Effector CD4-positive, alpha-beta T cell (primary cell): ENCODE results near the gene LAMA5. TPM values are rescaled to one million over a fixed set of nuclear protein-coding genes. Genes with fewer than 3 reads are reported as not detected.

Source experiments
- DNase-seq: peaks from one replicate; pipeline ENCODE4 v3.0.0-alpha.2; 2020
- total RNA-seq: gene quantifications from one replicate; lab custom pipeline; 2026; lab: John Stamatoyannopoulos, UW

LAMA5 gene, protein sequence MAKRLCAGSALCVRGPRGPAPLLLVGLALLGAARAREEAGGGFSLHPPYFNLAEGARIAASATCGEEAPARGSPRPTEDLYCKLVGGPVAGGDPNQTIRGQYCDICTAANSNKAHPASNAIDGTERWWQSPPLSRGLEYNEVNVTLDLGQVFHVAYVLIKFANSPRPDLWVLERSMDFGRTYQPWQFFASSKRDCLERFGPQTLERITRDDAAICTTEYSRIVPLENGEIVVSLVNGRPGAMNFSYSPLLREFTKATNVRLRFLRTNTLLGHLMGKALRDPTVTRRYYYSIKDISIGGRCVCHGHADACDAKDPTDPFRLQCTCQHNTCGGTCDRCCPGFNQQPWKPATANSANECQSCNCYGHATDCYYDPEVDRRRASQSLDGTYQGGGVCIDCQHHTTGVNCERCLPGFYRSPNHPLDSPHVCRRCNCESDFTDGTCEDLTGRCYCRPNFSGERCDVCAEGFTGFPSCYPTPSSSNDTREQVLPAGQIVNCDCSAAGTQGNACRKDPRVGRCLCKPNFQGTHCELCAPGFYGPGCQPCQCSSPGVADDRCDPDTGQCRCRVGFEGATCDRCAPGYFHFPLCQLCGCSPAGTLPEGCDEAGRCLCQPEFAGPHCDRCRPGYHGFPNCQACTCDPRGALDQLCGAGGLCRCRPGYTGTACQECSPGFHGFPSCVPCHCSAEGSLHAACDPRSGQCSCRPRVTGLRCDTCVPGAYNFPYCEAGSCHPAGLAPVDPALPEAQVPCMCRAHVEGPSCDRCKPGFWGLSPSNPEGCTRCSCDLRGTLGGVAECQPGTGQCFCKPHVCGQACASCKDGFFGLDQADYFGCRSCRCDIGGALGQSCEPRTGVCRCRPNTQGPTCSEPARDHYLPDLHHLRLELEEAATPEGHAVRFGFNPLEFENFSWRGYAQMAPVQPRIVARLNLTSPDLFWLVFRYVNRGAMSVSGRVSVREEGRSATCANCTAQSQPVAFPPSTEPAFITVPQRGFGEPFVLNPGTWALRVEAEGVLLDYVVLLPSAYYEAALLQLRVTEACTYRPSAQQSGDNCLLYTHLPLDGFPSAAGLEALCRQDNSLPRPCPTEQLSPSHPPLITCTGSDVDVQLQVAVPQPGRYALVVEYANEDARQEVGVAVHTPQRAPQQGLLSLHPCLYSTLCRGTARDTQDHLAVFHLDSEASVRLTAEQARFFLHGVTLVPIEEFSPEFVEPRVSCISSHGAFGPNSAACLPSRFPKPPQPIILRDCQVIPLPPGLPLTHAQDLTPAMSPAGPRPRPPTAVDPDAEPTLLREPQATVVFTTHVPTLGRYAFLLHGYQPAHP (N-terminal part only)
- not detected for total RNA-seq

DNA sequence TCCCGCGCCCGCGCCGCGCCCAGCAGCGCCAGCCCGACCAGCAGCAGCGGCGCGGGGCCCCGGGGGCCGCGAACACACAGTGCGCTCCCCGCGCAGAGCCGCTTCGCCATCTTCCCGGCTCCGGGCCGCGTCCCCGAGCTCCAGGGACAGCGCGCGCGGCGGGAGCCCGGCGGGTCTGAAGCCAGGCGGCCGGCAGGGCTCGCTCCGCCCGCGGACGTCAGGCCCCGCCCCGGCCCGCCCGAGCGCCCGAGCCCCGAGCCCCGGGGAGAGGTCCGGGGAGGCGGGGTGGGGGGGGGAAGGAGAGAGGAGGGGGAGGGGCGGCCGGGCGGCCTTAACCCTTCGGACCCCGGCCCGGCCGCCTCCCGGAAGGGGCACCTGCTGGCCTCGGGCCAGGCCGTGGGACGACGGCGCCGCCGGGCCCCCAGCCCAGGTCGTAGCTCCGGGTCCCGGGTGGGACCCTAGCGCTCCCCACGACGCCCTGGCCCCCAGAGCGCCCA lies at the start of gene LAMA5:
Gene LAMA5, minus strand, starts transcription at position 177 of the 497 bp plus-strand sequence. Its CDS starts 67 bp downstream, at position 110.
- no peak for DNase-seq

DNA sequence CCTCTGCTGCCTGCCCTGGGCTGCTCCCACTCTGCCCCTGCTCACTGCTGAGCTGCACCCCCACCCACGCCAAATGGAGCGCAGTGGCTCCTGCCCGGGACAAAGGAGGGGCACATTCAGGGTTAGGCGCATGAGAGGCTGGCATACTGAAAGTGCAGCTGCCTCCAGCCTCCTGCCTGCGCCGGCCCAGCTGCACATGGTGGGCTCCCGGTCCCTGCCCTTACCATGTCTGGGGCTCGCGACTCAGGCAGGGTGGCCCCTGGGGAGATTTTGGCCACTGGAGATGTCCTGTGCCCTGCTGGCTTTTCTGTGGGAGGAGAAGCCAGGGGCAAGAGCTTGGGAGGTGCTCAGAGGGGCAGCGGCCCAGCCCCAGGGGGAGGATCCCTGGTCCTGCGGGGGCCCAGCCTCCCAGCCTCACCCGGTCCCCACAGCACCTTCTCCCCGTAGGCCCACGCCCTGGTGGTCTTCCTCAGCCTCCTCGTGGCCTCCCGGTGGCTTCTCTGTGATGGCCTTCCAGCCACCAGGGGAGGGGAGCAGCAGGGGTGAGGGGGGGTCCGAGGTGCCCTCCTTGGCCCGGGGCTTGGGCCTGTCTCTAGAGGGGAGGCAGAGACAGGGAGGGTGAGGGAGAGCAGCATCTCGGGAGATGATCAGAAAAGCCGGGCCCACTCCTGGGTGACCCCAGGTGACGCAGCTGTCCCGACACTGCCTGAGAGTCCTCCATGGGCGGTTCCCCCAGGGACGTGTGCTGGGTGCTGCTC lies 48.4 kb upstream of the LAMA5 start:
- no peak for DNase-seq

DNA sequence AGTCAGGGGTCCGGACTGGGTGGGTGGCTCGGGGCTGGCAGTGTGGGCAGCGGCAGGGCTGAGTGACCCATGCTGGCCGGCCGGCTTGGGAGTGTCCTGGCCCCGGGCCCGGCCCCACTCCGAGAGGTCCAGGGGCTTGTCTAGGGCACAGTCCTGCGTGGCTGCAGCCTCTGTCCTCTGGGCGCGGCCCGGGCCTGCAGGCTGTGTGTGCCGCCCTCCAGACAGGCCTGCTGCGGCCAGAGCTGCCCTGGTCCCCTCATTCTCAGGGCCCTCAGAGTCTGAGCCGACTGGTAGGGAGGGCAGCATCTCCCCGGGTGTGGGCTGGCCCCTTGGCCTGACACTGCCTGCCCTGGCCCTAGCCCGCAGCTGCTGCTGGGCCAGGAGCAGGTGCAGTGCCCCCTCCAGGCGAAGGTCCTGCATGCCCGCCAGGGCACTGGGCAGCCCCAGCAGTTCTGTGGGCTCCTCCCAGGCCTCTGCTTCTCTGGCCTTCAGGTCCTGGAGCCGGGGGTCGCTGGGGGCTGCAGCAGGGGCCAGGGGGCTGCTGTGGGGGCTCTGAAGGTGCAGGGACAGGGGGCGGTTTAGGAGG lies 46.9 kb upstream of the LAMA5 start:
- no peak for DNase-seq

DNA sequence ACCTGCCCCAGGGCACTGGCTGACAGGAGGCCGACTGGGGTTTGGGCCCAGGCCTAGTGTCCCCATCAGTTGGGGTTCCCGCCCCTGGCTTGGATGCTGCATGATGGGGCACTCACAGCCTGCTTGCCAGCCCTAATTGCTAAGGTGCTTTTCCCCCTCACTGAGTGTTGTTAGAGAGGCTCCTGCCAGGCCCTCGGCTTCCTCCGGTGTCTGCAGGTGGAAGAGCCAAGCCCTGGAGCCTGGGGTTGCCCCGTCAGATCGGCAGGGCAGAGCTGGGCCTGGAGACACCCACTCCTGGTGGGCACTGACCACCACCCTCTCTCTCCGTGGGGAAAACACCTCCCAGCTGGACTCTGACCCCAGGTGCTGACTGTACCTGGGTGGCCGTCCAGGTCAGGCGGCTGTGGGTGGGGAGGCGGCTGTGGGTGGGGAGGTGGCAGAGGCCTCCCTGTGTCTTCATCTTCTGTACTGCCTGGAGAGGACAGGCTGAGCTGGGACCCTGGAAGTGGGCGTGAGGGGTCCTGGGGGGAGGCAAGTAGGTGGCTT lies 46.0 kb upstream of the LAMA5 start:
- no peak for DNase-seq

DNA sequence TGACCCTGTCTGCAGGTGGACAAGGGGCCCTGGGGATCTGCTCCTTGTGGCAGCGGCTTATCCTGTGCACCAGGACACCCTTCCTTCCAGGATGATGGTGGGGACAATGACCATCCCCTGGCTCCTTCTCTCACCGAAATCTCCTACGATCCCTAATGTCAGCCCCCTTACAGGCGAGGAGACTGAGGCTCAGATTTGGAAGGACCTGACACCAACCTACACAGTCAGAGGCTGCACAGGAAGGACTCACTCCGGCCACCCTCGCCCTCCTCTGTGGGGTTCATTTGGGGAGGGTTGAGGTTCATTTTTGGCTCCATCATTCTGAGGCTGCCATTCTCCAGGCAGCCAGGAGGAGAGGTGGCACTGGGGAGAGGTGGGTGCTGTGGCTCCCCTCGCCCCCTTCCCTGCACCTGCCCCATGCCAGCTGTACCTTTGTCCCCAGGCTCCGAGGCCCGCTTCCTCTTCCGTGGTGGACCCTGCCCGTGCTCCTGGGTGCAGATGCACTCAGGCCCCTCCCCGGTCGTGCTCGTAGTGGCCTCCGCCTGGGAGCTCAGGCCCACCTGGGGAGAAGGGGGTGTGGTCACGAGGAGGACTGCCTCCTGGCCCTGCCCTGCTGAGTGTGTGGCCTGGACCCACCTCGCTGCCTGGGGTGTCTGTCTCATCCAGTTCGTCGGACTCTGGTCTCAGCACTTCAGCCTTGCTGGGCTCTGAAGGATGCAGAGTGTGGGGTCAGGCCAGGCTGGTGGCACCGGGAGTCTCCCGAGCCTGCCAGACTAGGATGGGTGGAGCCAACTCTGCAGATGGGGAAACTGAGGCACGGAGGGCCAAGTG lies 45.3 kb upstream of the LAMA5 start:
- no peak for DNase-seq

DNA sequence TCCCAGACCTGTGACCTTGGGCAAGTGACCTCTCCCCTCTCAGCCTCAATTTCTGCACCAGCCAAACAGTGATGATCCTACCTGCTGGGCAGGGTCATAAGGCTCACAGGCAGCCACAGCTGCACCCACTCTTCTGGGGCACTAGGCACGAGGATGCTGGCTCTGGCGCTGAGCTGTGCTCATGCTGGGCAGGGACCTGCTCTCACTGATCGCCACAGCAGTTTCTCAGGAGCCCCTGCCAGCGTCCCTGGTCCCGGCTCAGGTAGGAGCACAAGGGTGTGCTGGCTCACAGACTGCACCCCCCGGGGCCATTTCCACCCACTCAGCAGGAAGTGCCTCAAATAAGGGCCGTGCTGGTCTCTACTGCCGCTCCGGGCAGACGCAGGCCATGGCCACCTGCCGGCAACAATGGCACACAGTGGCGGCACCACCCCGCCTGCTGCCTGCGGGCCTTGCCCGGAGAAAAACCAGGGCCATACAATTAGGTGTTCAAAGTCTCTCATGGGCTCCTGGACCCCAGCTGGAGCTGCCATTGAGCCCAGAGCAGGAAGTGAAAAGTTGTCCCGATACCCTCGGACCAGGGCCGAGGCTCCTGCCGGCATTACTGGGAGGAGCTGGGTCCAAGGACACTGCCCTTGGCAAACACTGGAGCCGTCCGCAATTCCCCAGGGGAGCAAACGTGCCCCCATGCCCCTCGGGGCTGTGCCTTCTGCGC lies 44.5 kb upstream of the LAMA5 start:
- no peak for DNase-seq

DNA sequence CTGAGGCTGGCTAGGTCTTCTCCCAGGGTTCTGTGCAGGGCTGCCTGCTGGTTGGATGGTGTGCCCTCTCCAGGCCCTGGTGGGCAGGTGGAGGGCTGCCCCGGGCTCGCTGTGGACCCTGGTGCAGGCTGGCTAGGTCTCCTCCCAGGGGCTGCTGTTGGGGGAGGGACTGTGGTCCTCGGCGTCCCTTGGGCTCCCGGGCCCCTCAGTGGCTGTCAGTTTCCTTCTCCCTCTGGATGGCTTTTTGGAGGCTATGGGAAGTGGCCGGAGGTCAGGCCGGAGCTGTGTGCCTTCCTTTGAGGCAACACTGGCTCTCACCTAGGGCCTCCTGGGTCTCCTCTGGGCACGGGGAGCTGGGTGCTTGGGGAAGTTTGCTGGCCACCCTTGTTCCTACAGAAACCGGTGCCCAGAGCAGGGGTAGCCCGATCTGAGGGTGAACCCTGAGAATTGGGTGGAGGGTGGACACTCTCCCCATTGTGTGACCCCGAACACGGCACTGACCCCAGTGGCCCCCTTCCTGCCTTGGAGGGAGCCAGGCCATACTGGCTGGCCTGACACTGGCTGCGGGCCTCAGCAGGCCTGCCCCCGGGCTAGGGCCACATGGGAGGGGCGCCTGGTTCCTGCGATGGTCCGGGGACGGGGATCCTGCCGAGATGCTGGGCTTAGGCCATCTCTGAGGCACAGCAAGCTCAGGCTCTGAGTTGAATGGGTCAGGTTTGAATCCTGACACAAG lies 43.8 kb upstream of the LAMA5 start:
- DNase-seq, result no peak

DNA sequence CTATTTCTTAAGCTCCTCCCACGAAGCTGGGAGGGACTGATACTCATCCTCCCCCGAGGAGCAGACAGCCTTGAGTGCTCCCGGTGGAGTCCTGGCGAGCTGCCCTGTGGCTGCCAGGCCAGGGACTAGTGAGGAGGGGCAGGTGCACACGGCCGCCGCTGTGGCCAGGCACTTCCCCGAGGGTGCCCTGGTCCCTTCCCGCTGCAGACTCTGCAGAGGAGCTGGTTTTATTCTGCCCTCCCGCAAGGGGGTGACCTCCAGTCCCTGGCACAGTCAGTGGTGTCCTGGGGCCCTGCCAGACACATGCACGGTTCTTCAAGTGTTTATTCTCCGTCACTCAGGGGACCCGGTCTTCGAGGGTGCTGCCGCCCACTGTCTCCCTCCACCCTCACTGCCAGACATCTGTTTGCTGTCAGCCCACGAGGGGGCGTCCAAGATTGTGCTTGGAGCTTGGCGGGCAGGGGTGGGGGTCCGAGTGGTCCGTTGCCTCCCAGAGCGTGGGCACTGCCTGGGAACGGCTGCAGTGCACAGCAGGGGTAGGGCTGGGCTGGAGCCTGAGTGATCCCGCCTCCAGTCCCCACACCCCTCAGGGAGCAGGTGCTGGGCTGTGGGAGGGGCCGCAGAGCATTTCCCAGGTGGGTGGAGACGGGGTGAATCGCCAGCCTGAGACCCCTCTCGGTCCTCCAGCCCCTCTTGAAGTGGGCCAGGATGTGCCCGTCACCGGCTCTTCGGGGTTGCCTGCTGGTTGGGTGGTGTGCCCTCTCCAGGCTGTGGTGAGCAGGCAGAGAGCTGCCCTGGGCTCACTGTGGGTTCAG lies 43.0 kb upstream of the LAMA5 start:
- no peak for DNase-seq

DNA sequence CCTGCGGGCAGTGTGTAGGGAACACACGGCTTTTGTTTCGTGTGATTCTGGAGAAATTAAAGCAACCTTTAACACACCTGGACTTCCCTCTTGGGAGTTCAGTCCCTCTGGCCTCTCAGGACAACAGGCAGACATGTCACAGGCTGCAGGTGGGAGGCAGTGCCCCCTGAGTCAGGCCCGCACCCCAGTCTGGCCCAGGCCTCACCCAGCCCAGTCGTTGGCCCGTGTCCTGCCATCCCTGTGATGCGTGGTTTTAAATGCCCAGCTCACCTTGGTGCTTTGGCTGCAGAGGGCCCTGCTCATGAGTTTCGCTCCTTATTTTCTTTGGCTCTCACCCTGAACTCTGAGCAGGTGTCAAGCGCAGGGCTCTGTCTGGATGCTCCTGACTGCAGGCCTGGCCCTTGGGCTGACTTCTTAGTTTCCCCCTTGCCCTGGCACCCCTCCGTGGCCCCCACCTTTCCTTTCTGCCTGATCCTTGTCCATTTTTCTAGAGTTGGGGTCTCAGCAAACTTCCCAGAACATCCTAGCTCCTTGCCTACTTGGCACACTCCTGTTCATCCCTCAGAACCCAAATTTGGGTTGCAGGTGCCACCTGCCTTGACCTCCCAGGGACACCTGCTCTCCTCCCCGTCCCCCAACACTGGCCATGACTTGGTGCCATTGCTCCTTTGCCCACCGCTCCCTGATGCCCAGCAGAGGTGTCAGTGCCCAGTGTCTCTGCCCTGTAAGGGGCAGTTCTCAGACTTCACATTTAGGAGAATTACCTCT lies 42.2 kb upstream of the LAMA5 start:
- DNase-seq, result no peak

DNA sequence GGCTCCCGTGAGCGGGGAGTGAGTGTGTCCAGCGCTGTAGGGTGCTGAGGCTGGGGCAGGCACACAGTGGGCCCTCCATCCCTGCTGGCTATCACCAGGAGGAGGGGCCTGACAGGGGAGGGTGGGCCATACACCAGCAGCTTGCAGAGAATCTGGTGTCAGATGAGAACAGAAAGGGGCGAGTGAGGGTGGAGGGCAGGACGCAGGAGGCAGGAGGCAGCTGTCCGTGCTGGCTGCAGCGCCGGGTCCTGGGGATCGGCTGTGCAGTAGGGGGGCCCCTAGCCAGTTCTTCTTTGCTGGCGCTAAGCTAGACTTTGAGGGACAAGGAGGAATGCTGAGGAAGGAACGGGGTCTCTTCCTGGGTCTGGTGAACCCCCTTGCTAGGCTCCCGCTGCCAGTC lies 41.5 kb upstream of the LAMA5 start:
- no peak for DNase-seq

DNA sequence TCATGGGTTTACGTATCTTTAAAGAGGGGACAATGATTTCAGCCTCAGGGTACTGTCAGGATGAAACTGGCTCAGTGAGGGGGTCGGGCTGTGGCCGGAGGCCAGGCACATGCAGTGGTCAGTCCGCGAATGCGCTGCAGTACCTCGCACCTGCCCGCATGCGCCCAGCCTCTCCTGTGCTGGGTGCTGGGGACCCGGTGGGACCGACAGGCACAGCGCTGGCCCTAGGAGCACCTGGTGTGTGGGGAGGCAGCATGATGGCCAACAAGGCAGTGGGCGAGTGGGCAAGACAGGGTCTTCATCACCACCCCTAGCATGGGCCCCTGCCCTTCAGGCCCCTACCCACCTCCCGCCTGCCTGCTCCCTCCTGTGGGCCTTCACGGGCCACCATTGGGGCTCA lies 40.9 kb upstream of the LAMA5 start:
- no peak for DNase-seq

DNA sequence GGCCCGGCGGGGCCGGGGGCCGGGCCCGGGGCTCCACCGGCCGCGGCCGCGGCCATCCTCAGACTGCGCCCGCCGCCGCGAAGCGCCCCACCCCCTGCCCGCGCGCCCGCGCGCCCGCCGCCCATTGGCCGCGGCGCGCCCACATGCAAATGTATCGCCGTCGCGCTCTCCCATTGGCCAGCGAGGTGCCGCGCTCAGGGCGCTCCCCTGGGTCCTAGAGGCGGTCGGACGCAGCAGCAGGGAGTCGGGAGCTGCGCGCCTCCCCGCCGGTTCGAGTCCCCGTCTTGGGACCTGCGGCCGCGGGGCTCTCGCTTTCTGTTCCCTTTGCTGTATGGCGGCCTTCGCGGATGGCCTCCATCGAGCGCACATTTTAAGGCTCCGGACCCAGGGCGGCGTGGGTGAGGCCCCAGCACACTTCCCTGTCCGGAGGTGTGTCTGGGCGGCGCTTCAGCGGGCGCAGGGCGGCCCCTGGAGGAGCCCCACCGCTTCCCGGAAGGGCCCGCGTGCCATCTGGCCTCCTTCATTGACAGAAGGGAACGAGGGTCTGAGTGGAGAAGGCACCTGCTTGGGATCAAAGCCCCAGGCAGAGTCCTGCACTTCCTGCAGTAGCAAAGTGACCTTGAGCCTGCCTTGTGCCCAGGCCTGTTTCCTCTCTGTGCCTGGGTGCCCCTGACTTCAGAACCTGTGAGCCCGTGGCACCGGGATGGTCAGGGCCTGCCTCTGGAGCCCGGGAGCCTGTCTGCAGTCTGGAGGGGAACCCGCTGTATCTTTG lies 40.3 kb upstream of the LAMA5 start, which contains the start of gene CABLES2:
Gene CABLES2, minus strand, starts transcription at position 65 of the 772 bp plus-strand sequence. Its CDS starts 9 bp downstream, at position 56.
- DNase-seq, result peak; percentile 87

DNA sequence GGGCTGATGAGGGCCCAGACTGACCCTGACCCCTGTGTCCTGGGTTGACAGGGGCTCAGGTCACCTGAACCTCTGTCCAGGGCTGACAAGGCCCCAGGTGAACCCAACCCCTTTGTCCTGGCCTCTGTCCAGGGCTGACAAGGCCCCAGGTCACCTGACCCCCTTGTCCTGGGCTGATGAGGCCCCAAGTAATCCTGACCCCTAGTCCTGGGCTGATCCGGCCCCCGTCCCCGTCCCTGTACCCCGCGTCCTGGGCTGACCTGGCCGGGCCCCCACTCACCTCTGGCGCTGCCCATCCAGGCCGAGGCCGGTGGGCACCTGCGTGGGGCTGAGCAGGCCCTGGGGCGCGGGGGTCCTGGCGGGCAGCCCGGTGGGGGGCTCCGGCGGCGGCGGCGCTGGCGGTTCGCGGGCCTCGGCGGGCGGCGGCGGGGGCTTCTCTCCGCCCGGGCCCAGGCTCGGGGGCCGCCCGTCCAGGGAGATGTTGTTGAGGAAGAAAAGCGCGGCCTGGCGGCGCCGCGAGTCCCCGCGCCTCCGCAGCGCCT lies 39.6 kb upstream of the LAMA5 start:
- no peak for DNase-seq

DNA sequence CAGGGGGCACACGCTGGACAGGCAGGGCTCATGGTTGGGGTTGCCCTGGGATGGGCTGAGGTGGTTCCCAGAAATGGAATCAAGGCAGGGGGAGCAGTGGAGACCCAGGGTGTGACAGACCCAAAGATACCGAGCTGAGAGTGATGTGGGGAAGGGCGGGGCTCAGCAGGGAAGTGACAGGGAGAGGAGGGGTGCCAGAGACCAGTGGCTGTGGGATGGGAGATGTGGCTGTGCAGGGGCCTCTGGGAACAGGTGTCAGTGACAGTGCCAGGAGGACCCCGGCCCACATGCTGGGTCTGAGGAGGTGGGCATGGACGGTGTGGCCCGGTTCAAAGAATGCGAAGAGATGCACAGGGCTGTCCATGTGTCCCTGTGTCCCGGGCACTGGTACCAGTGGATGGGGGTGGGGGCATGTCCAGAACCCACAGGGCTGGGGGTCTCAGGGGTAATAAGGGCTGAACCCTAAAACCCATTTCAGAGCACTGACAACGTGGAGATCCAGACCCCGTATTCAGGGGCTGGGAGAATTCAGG lies 38.9 kb upstream of the LAMA5 start:
- no peak for DNase-seq
